ENCODE data around the gene DLGAP4. TPM values are rescaled to one million over a fixed set of nuclear protein-coding genes. Genes with fewer than 3 reads are reported as not detected.

The DLGAP4 gene
- polyA plus RNA-seq, 1 donor (not counting 4 experiments of a cell fraction or from before 2014, with no cell fraction given): 9.6 TPM

- no peak for TF ChIP-seq EZH2 (IDR thresholded peaks at IDR 0.05; ENCODE audit: low read length)
- TF ChIP-seq, protein P1, sequence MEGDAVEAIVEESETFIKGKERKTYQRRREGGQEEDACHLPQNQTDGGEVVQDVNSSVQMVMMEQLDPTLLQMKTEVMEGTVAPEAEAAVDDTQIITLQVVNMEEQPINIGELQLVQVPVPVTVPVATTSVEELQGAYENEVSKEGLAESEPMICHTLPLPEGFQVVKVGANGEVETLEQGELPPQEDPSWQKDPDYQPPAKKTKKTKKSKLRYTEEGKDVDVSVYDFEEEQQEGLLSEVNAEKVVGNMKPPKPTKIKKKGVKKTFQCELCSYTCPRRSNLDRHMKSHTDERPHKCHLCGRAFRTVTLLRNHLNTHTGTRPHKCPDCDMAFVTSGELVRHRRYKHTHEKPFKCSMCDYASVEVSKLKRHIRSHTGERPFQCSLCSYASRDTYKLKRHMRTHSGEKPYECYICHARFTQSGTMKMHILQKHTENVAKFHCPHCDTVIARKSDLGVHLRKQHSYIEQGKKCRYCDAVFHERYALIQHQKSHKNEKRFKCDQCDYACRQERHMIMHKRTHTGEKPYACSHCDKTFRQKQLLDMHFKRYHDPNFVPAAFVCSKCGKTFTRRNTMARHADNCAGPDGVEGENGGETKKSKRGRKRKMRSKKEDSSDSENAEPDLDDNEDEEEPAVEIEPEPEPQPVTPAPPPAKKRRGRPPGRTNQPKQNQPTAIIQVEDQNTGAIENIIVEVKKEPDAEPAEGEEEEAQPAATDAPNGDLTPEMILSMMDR (optimal IDR thresholded peaks at IDR 0.05 in 1 of 3, IDR thresholded peaks at IDR 0.05 in 1 of 3, conservative IDR thresholded peaks at IDR 0.05 in 1 of 3; ENCODE audit: extremely low read depth in 1 of 3, insufficient read depth in 2 of 3, low read length in 3 of 3): no peak
- FAIRE-seq: no peak
- no peak overlapping the region for H3K4me2 ChIP-seq (ENCODE audit: control insufficient read depth, extremely low read depth, insufficient read depth, low read depth, low read length)
These were observed 93.9 kb downstream of the DLGAP4 start for GRCh38 chr20:36399969-36400545.

GRCh38 chr20:36400909-36401735 is 95.0 kb downstream of the DLGAP4 start:
- TF ChIP-seq EZH2 (IDR thresholded peaks at IDR 0.05; ENCODE audit: low read length): peak; percentile 37
- TF ChIP-seq, protein P1 (optimal IDR thresholded peaks at IDR 0.05 in 1 of 3, IDR thresholded peaks at IDR 0.05 in 1 of 3, conservative IDR thresholded peaks at IDR 0.05 in 1 of 3; ENCODE audit: extremely low read depth in 1 of 3, insufficient read depth in 2 of 3, low read length in 3 of 3): no peak
- H3K4me3 ChIP-seq (ENCODE audit: control insufficient read depth in 2 of 3, extremely low read depth in 1 of 3, insufficient read depth in 2 of 3, low read depth in 1 of 3, low read length in 3 of 3): no peak overlapping the region
- no peak overlapping the region for H3K9ac ChIP-seq (ENCODE audit: control insufficient read depth, extremely low read depth, insufficient read depth, low read length)
- no peak overlapping the region for H2AFZ ChIP-seq (ENCODE audit: control insufficient read depth, low read length)
- FAIRE-seq (no peak), DNase-seq (ENCODE audit: low read depth, low spot score) (no peak)
- no peak overlapping the region for H3K4me2 ChIP-seq (ENCODE audit: control insufficient read depth, extremely low read depth, insufficient read depth, low read depth, low read length)
- dilution Hi-C loops (cut with MboI; ENCODE audit: extremely low pct_ligation_motif_present, low sequenced_read_pairs): no loop called here
- no peaks in the 10 kb centered on the region for H3K36me3 ChIP-seq (ENCODE audit: control insufficient read depth in 2 of 2, extremely low read depth in 1 of 2, insufficient read depth in 2 of 2, low read length in 2 of 2)
- H3K9me1 ChIP-seq (ENCODE audit: control insufficient read depth, extremely low read depth, insufficient read depth, low read length): no peaks in the 10 kb centered on the region
- H3K27me3 ChIP-seq (ENCODE audit: control insufficient read depth, extremely low read depth, insufficient read depth, low read length): peaks cover 18% of the 10 kb centered on the region
- no peaks in the 10 kb centered on the region for H4K20me1 ChIP-seq (ENCODE audit: control insufficient read depth, extremely low read depth, insufficient read depth, low read length)
- no peaks in the 10 kb centered on the region for H3K9me3 ChIP-seq (ENCODE audit: control insufficient read depth, low read depth, low read length)
- peaks cover 4% of the 10 kb centered on the region for H3K4me1 ChIP-seq (ENCODE audit: control insufficient read depth, extremely low read depth, insufficient read depth, low read length)
- H3K79me2 ChIP-seq (ENCODE audit: control insufficient read depth, insufficient read depth, low read length): no peaks in the 10 kb centered on the region
- no peak overlapping the region for H3K27ac ChIP-seq (ENCODE audit: control insufficient read depth, insufficient read depth, low read length)

More at GRCh38 chr20:36399969-36400545, 93.9 kb downstream of the DLGAP4 start:
- H3K9me3 ChIP-seq (ENCODE audit: control insufficient read depth, low read depth, low read length): no peaks in the 10 kb centered on the region
- no peak overlapping the region for H3K9ac ChIP-seq (ENCODE audit: control insufficient read depth, extremely low read depth, insufficient read depth, low read length)
- H2AFZ ChIP-seq (ENCODE audit: control insufficient read depth, low read length): no peak overlapping the region
- DNase-seq (ENCODE audit: low read depth, low spot score): no peak
- dilution Hi-C loops (cut with MboI; ENCODE audit: extremely low pct_ligation_motif_present, low sequenced_read_pairs): no loop called here
- H3K36me3 ChIP-seq (ENCODE audit: control insufficient read depth in 2 of 2, extremely low read depth in 1 of 2, insufficient read depth in 2 of 2, low read length in 2 of 2): no peaks in the 10 kb centered on the region
- no peak overlapping the region for H3K27ac ChIP-seq (ENCODE audit: control insufficient read depth, insufficient read depth, low read length)
- peaks cover 6% of the 10 kb centered on the region for H3K4me1 ChIP-seq (ENCODE audit: control insufficient read depth, extremely low read depth, insufficient read depth, low read length)
- H4K20me1 ChIP-seq (ENCODE audit: control insufficient read depth, extremely low read depth, insufficient read depth, low read length): no peaks in the 10 kb centered on the region
- H3K4me3 ChIP-seq (ENCODE audit: control insufficient read depth in 2 of 3, extremely low read depth in 1 of 3, insufficient read depth in 2 of 3, low read depth in 1 of 3, low read length in 3 of 3): no peak overlapping the region
- H3K27me3 ChIP-seq (ENCODE audit: control insufficient read depth, extremely low read depth, insufficient read depth, low read length): peaks cover 18% of the 10 kb centered on the region
- no peaks in the 10 kb centered on the region for H3K79me2 ChIP-seq (ENCODE audit: control insufficient read depth, insufficient read depth, low read length)
- H3K9me1 ChIP-seq (ENCODE audit: control insufficient read depth, extremely low read depth, insufficient read depth, low read length): no peaks in the 10 kb centered on the region
